Activated CD4-positive, alpha-beta T cell treated with anti-CD3 and anti-CD28 coated beads for 48 hours (primary cell): ENCODE data around the gene FNIP2.
"Not testable (repeated sequence)": the region's sequence is repeated elsewhere in the genome, so short reads cannot be mapped to it uniquely, and the experiment has no call there.

Source experiments
- DNase-seq: peaks from one replicate; pipeline ENCODE4 v3.0.0-alpha.2; 2020

FNIP2 gene

DNA sequence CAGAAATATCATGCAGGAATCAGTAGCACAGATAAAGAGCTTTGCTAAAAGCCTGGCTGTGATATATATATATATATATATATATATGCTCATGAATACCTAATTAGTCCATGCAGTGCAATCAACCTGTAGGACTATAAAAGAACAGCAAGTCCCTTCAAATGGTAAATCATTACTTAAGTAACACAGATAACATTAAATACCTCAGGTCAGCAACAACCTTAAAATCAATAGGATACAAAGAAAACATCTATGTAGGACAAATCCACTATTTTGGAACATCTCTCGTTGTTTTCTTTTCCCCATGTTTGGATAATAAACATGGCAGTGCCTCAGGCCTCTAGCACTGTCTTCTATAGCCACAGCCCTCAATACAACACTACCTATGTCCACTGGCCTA is 106.6 kb downstream of the FNIP2 start:
- DNase-seq, result no peak

GRCh38 chr4:158877069-158877468 is 108.2 kb downstream of the FNIP2 start:
- no peak for DNase-seq

GRCh38 chr4:158882142-158882541 is 113.3 kb downstream of the FNIP2 start:
- not testable (repeated sequence) for DNase-seq

DNA sequence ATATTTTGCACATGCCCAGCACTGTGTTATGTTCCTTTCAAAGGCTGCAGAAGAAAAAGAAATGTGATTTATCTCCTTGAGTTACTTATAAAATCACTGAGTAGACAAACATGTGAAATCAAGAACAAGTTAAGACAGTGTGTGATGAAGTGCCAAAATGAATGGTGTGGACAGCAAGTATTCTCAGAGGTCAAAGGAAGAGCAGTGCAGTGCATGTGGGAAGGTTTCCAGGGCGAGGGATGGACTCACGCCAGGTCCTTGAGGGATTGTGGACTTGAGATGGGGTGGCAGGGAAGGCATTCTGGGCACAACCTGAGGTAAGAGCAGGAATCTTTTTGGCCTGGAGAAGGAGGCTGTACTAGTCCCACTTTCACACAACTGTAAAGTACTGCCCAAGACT is 115.5 kb downstream of the FNIP2 start:
- no peak for DNase-seq

GRCh38 chr4:158885564-158885963 is 116.7 kb downstream of the FNIP2 start:
- DNase-seq, result no peak

DNA sequence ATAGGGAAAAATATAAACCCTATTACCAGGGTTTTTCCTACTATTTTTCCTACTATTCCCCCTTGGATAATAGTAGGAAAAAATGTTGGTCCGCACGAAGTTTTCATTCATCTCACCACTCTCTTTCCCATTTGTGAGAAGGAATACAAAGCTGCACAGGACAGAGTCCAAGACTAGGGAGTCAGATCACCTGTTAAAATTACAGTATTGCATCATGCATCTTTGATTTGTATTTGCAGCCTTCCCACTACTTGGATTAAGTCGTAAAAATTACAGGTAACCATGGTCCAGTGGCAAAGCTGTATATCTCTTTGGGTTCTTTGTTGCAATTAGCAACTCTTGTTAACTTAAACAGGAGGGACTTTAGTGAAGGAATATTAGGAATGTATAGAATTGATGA is 121.5 kb downstream of the FNIP2 start:
- no peak for DNase-seq

- DNase-seq, result no peak
Measured at GRCh38 chr4:158891256-158891655, 122.4 kb downstream of the FNIP2 start.

- no peak for DNase-seq
Measured at GRCh38 chr4:158894826-158895225, 126.0 kb downstream of the FNIP2 start.

- no peak for DNase-seq
Measured at GRCh38 chr4:158895797-158896576, 127.2 kb downstream of the FNIP2 start.

DNA sequence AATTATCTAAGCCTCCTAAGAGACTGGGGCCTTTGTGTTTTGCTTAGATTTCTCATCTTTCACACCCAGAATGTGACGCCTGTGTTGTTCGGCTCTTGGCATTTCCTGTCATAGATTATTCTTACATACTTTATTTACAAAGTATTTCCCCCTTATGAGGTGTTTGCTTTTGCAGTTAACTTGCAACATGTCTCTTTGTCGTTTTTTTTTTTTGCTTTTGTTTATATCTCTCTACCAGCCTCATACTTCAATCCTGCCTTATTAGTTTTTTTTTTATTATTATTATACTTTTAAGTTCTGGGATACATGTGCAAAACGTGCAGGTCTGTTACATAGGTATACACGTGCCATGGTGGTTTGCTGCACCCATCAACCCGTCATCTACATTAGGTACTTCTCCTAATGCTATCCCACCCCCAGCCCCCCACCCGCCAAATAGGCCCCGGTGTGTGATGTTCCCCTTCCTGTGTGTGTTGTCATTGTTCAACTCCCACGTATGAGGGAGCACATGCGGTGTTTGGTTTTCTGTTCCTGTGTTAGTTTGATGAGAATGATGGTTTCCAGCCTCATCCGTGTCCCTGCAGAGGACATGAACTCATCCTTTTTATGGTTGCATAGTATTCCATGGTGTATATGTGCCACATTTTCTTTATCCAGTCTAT is 127.9 kb downstream of the FNIP2 start:
- not testable (repeated sequence) for DNase-seq

DNA sequence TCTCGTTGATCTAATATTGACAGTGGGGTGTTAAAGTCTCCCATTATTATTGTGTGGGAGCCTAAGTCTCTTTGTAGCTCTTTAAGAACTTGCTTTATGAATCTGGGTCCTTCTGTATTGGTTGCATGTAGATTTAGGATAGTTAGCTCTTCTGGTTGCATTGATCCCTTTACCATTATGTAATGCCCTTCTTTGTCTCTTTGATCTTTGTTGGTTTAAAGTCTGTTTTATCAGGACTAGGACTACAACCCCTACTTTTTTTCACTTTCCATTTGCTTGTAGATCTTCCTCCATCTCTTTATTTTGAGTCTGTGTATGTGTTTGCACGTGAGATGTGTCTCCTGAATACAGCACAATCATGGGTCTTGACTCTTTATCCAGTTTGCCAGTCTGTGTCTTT is 131.6 kb downstream of the FNIP2 start:
- not testable (repeated sequence) for DNase-seq

- peak; percentile 9 for DNase-seq
Measured at GRCh38 chr4:158902280-158903078, 133.7 kb downstream of the FNIP2 start.

DNA sequence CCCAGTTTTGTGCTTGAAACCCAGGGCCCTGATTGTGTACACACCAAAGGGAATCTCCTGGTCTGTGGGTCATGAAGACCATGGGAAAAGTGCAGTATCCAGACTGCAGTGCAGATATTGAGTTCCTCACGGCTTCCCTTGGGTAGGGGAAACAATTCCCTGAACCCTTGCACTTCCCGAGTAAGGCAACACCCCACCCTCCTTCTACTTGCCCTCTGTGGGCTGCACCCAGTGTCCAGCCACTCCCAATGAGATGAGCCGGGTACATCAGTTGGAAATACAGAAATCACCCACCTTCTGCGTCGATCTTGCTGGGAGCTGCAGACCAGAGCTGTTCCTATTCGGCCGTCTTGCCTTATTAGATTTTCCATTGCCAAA is 134.2 kb downstream of the FNIP2 start:
- DNase-seq, result no peak

DNA sequence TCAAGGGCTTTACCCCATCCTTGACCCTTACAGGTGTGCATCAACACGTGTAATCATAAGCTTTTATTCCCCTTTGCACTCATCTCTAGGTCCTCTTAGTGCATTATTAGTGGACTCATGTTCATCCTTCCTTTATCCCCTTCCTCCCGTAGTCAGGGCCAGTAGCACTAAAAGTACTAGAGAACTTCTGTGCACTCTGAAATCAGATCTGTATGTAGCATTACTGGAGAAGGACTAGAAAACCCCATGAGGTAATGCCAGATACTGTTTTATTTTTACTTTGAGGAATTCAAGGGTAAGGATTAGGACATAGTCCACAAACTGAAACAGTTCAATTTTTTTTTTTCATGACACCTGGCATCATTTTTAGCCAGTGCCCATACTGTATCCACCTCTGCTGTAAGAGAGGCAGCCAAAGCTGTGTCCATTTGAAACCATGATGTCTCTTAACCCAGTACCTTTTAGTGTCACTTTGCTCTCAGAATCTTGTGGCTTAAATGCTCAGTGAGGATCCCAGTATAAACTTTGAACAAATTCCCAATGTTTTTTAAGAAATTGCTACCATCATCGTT is 134.7 kb downstream of the FNIP2 start:
- DNase-seq, result no peak

DNA sequence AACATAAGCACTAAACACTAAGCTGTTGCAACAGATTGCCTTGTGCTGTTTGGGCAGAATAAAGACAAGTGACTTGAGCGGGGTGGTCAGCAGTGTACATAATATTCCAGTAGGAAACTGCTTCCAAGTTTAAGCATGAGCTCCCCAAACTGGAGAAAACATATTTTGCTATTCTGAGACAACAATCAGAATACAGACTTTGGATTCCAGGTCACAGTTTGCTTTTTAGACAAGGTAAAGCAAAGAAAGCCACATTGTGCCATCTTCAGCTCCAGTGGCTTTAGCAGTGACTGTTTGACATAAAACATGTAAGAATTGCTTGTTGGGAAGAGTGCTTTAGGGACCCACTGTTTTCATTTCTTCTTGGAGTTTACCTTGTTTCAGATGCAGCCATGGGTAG is 136.0 kb downstream of the FNIP2 start:
- DNase-seq, result no peak

GRCh38 chr4:158906073-158906472 is 137.2 kb downstream of the FNIP2 start:
- DNase-seq, result no peak

DNA sequence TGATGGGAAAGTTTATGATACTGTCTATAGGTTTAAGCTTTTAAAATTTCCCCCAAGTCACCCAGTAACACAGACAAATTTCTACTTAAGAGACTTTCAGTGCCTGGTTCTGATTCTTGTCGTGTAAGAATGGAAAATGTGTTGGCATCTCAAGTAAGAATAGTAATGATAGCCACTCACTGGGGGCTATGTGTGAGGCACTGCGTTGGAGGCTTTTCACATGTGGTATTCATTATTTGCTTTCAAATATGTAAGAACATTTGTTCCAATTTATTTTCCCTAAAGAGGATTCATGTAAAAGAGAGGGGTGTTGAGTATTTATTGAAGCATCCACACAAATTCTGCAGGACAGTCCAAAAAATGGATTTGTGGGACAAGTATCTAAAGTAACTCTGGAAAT is 143.6 kb downstream of the FNIP2 start:
- DNase-seq, result no peak

GRCh38 chr4:158912806-158913205 is 144.0 kb downstream of the FNIP2 start:
- no peak for DNase-seq

GRCh38 chr4:158913766-158914165 is 144.9 kb downstream of the FNIP2 start:
- no peak for DNase-seq

DNA sequence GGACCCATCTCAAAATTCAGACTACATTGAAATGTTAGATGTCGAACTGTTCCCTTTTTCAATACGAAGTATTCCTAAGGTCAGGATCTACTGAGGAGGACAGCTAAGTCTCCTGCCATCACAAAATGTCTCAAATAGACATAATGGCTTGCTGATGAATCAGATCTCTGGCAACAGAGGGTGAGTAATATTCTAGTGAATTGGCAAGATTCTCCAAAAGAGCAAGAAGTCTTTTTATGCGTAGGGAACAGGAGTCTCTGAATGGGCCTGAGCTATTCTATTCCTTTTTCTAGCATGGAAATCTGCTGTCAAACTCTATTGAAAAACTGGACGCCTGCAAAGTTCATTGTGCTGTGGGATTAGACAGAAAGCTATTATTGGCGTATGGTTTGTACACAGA is 145.4 kb downstream of the FNIP2 start:
- DNase-seq, result no peak

DNA sequence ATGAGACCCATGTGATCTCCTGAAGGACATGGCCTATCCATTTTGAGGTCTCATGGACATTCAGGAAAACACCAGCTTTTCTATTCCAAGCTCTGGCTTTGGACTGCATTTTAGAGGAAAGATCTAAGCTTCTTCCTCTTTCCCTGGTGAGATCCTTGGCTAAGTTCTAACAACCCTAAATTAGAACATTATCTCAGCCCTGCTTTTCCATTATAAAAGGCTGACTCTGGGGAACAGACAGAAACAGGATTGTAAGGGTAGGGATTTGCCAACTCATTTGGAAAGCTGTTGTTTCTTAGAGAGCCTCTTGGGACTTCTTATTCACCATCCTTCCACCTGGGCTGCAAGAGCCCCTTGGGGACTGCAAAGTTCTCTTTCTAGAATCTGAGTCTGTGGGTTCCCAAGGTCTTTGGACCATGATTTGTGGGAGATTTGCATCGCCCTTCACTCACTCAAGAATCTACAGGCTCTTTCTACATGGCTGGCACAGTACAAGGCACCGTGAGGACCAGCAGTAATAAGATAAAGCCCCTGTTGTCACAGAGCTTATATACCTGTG is 146.9 kb downstream of the FNIP2 start:
- DNase-seq, result no peak

GRCh38 chr4:158920452-158920996 is 151.7 kb downstream of the FNIP2 start:
- DNase-seq, result not testable (repeated sequence)

DNA sequence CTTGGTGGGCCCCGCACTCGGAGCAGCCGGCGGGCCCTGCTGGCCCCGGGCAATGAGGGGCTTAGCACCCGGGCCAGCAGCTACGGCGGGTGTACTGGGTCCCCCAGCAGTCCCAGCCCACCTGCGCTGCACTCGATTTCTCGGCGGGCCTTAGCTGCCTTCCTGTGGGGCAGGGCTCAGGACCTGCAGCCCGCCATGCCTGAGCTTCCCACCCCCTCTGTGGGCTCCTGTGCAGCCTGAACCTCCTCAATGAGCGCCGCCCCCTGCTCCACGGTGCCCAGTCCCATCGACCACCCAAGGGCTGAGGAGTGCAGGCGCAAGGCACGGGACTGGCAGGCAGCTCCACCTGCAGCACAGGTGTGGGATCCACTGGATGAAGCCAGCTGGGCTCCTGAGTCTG is 158.9 kb downstream of the FNIP2 start:
- not testable (repeated sequence) for DNase-seq
